ENCODE results near the gene THRB.

- no peak for TF ChIP-seq POLR2A (IDR thresholded peaks at IDR 0.05)
- TF ChIP-seq CTCF (IDR thresholded peaks at IDR 0.05) = no peak
Measured at GRCh38 chr3:24451461-24452099, 43.1 kb downstream of the THRB start.
